Measurements from ENCODE around the gene PACS2. TPM values are rescaled to one million over a fixed set of nuclear protein-coding genes. Genes with fewer than 3 reads are reported as not detected.

Gene PACS2
- polyA plus RNA-seq, 3 donors, result 3.1 to 87.0 (median 3.7) TPM

GRCh38 chr14:105422695-105423487 lies 108.3 kb downstream of the PACS2 start:
- Mint-ChIP-seq H3K4me1 (peaks cover 28% of the 10 kb centered on the region), H3K27me3 (ENCODE audit: low read depth in 3 of 3) (peaks cover 2 to 7% (median 6%) of the 10 kb centered on the region in 3 donors), H3K36me3 (peaks cover 19 to 42% of the 10 kb centered on the region in 2 donors), H3K27ac (no peak overlapping the region), H3K9me3 (peaks cover 0 to 4% (median 2%) of the 10 kb centered on the region in 7 donors), H3K4me3 (no peak overlapping the region)
- WGBS (ENCODE audit: insufficient coverage), result 82% methylated on average over 18 of the region's 21 CpGs
- Histone ChIP-seq H2AFZ (ENCODE audit: insufficient read depth, low read depth, low read length, poor library complexity, severe bottlenecking) (no peak overlapping the region), H4K20me1 (ENCODE audit: insufficient read depth, low read length) (peaks cover 62% of the 10 kb centered on the region), H3K79me2 (ENCODE audit: insufficient read depth, low read length) (peaks cover 74% of the 10 kb centered on the region), H3K9ac (ENCODE audit: insufficient read depth, low read length, poor library complexity, severe bottlenecking) (no peak overlapping the region), H3K4me3 (replicated peaks in 1 of 3; ENCODE audit: low read depth in 2 of 3, low read length in 3 of 3) (no peak overlapping the region), H3K4me2 (replicated peaks; ENCODE audit: extremely low read depth, low read length, poor library complexity, severe bottlenecking) (no peak overlapping the region), H3K36me3 (replicated peaks in 1 of 2; ENCODE audit: control insufficient read depth in 1 of 2, insufficient read depth in 2 of 2, low read length in 2 of 2) (peaks cover 8 to 21% of the 10 kb centered on the region in 2 donors), H3K4me1 (ENCODE audit: control insufficient read depth in 1 of 2, insufficient read depth in 2 of 2, low read length in 2 of 2) (peaks cover 26 to 34% of the 10 kb centered on the region in 2 donors), H3K27ac (ENCODE audit: low read depth in 1 of 2, low read length in 2 of 2) (no peak overlapping the region), H3K9me3 (replicated peaks in 1 of 2; ENCODE audit: control insufficient read depth in 1 of 2, insufficient read depth in 1 of 2, low read length in 2 of 2) (peaks cover 0 to 5% of the 10 kb centered on the region in 2 donors), H3K27me3 (ENCODE audit: control insufficient read depth in 2 of 2, insufficient read depth in 2 of 2, low read length in 2 of 2) (peaks cover 0 to 5% of the 10 kb centered on the region in 2 donors)
- no peak for DNase-seq
- intact Hi-C loops (cut with micrococcal nuclease), result no loop called here
- no peak for TF ChIP-seq CTCF (IDR thresholded peaks at IDR 0.05)

- H3K9me3 ChIP-seq (replicated peaks in 1 of 2; ENCODE audit: control insufficient read depth in 1 of 2, insufficient read depth in 1 of 2, low read length in 2 of 2), result peaks cover 0 to 5% of the 10 kb centered on the region in 2 donors
- peaks cover 68% of the 10 kb centered on the region for H4K20me1 ChIP-seq (ENCODE audit: insufficient read depth, low read length)
- H3K4me1 ChIP-seq (ENCODE audit: control insufficient read depth in 1 of 2, insufficient read depth in 2 of 2, low read length in 2 of 2), result peaks cover 26 to 34% of the 10 kb centered on the region in 2 donors
- H3K9ac ChIP-seq (ENCODE audit: insufficient read depth, low read length, poor library complexity, severe bottlenecking), result no peak overlapping the region
- H3K27me3 ChIP-seq (ENCODE audit: control insufficient read depth in 2 of 2, insufficient read depth in 2 of 2, low read length in 2 of 2), result peaks cover 0 to under 1% of the 10 kb centered on the region in 2 donors
- peaks cover 30% of the 10 kb centered on the region for H3K4me1 Mint-ChIP-seq
- H3K4me2 ChIP-seq (replicated peaks; ENCODE audit: extremely low read depth, low read length, poor library complexity, severe bottlenecking), result no peak overlapping the region
- H3K36me3 ChIP-seq (replicated peaks in 1 of 2; ENCODE audit: control insufficient read depth in 1 of 2, insufficient read depth in 2 of 2, low read length in 2 of 2), result peaks cover 8 to 21% of the 10 kb centered on the region in 2 donors
- no peak for TF ChIP-seq CTCF (IDR thresholded peaks at IDR 0.05)
- H3K4me3 ChIP-seq (replicated peaks in 1 of 3; ENCODE audit: low read depth in 2 of 3, low read length in 3 of 3), result no peak overlapping the region
- no peak overlapping the region for H3K27ac Mint-ChIP-seq
- no peak for DNase-seq
- peaks cover 0 to 6% (median 4%) of the 10 kb centered on the region in 3 donors for H3K27me3 Mint-ChIP-seq (ENCODE audit: low read depth in 3 of 3)
- H3K9me3 Mint-ChIP-seq, result peaks cover 0 to 4% (median 2%) of the 10 kb centered on the region in 7 donors
- no peak overlapping the region for H3K27ac ChIP-seq (ENCODE audit: low read depth in 1 of 2, low read length in 2 of 2)
- intact Hi-C loops (cut with micrococcal nuclease), result no loop called here
- peaks cover 74% of the 10 kb centered on the region for H3K79me2 ChIP-seq (ENCODE audit: insufficient read depth, low read length)
- H2AFZ ChIP-seq (ENCODE audit: insufficient read depth, low read depth, low read length, poor library complexity, severe bottlenecking), result no peak overlapping the region
- 98% methylated on average over 19 of the region's 21 CpGs for WGBS (ENCODE audit: insufficient coverage)
- H3K36me3 Mint-ChIP-seq, result peaks cover 19 to 42% of the 10 kb centered on the region in 2 donors
- no peak overlapping the region for H3K4me3 Mint-ChIP-seq
Observed at GRCh38 chr14:105423488-105424195, 109.1 kb downstream of the PACS2 start.
